H1 (cell line): ENCODE measurements around the gene MRPS34. TPM values are rescaled to one million over a fixed set of nuclear protein-coding genes. Genes with fewer than 3 reads are reported as not detected.

Experiments used
- CTCF ChIA-PET: fragments of 300-600 bp; sonication (Branson Sonifier 250); formaldehyde crosslinking; loops from one replicate; lab custom pipeline; 2021; ENCODE audit not compliant: partially characterized antibody; lab: Charles Lee
- POLR2A ChIA-PET: fragments of 300-600 bp; sonication (Branson Sonifier 250); formaldehyde crosslinking; loops from one replicate; lab custom pipeline; 2021; ENCODE audit warnings: inconsistent platforms; ENCODE audit not compliant: partially characterized antibody; lab: Charles Lee
- DNase-seq, 2 experiments: peaks; one replicate each; pipeline versions ENCODE4 v3.0.0 to v3.0.0-alpha.2; 2010 to 2022; ENCODE audit warnings: low spot score in 2 of 2, low read depth in 1 of 2, mixed read lengths in 1 of 2
- FAIRE-seq: peaks from 2 replicates; lab custom pipeline; 2011; peaks lifted over from hg19 to GRCh38; lab: Jason Lieb, UNC
- H2AFZ ChIP-seq: 2 replicates; pipeline ENCODE4 v1.8.1; 2012; ENCODE audit warnings: low read length, inconsistent platforms
- H2AK5ac ChIP-seq: 2 replicates; pipeline ENCODE4 v1.6.1; 2013; ENCODE audit warnings: low read depth, low read length
- H2BK120ac ChIP-seq: replicated peaks from 2 replicates; pipeline ENCODE3; 2013; ENCODE audit warnings: low read depth, low read length, inconsistent platforms
- H2BK12ac ChIP-seq: 2 replicates; pipeline ENCODE4 v1.6.1; 2013; ENCODE audit warnings: low read depth, low read length
- H2BK15ac ChIP-seq: 2 replicates; pipeline ENCODE4 v1.6.1; 2013; ENCODE audit warnings: low read length
- H2BK20ac ChIP-seq: 2 replicates; pipeline ENCODE4 v1.6.1; 2013; ENCODE audit warnings: low read length
- H2BK5ac ChIP-seq: 2 replicates; pipeline ENCODE4 v1.6.1; 2013; ENCODE audit warnings: low read depth, low read length
- H3K14ac ChIP-seq: 2 replicates; pipeline ENCODE4 v1.6.1; 2013; ENCODE audit warnings: inconsistent platforms; ENCODE audit not compliant: insufficient read length
- H3K18ac ChIP-seq: 2 replicates; pipeline ENCODE4 v1.6.1; 2013; ENCODE audit warnings: low read length; ENCODE audit errors: extremely low read depth
- H3K23ac ChIP-seq: 2 replicates; pipeline ENCODE4 v1.6.1; 2013; ENCODE audit warnings: inconsistent platforms; ENCODE audit not compliant: insufficient read length
- H3K23me2 ChIP-seq: 2 replicates; pipeline ENCODE4 v1.6.1; 2013; ENCODE audit warnings: low read depth, low read length
- H3K27ac ChIP-seq: 2 replicates; pipeline ENCODE4 v1.6.1; 2011; ENCODE audit warnings: low read depth, low read length, inconsistent platforms
- H3K27me3 ChIP-seq, 4 experiments: replicated peaks in 1 of 4; 1 replicate in 1 of 4; 2 replicates in 3 of 4; pipeline versions ENCODE4 v1.6.1 to v1.8.1; 2011 to 2013; ENCODE audit warnings: low read length in 3 of 4, mild to moderate bottlenecking in 3 of 4, inconsistent platforms in 2 of 4, mixed read lengths in 2 of 4, moderate library complexity in 1 of 4; ENCODE audit not compliant: control insufficient read depth in 3 of 4, insufficient read depth in 3 of 4; ENCODE audit errors: extremely low read depth in 1 of 4
- H3K36me3 ChIP-seq, 4 experiments: 2 replicates each; pipeline versions ENCODE4 v1.6.1 to v1.8.1; 2011 to 2013; ENCODE audit warnings: mild to moderate bottlenecking in 4 of 4, low read length in 3 of 4, moderate library complexity in 2 of 4, control low read depth in 1 of 4, inconsistent platforms in 1 of 4; ENCODE audit not compliant: insufficient read depth in 4 of 4, control insufficient read depth in 2 of 4
- H3K4ac ChIP-seq: replicated peaks from 2 replicates; pipeline ENCODE3; 2013; ENCODE audit warnings: low read length, low read depth, mixed read lengths, inconsistent platforms; ENCODE audit not compliant: insufficient read length
- H3K4me1 ChIP-seq, 4 experiments: replicated peaks in 1 of 4; 1 replicate in 1 of 4; 2 replicates in 3 of 4; pipeline versions ENCODE4 v1.6.1 to v1.8.1; 2011 to 2013; ENCODE audit warnings: low read length in 3 of 4, inconsistent platforms in 2 of 4, mixed read lengths in 1 of 4; ENCODE audit not compliant: insufficient read depth in 4 of 4, control insufficient read depth in 3 of 4
- H3K4me2 ChIP-seq, 2 experiments: 2 replicates each; pipeline versions ENCODE4 v1.6.1 to v1.8.1; 2011 to 2013; ENCODE audit warnings: low read depth in 2 of 2, low read length in 2 of 2, control low read depth in 1 of 2, inconsistent platforms in 1 of 2, mild to moderate bottlenecking in 1 of 2; ENCODE audit not compliant: insufficient read depth in 1 of 2
- H3K4me3 ChIP-seq, 4 experiments: fragments of 200-600, 300-600 bp in 1 of 4; sonication (generic), shearing (Covaris generic), sonication (Bioruptor Twin) in 1 of 4; 2 replicates each; pipeline versions ENCODE4 v1.5.1 to v1.8.1; 2011 to 2016; ENCODE audit warnings: low read length in 4 of 4, low read depth in 3 of 4, control low read depth in 2 of 4, inconsistent platforms in 2 of 4, mild to moderate bottlenecking in 2 of 4, mixed read lengths in 1 of 4, moderate library complexity in 1 of 4; ENCODE audit not compliant: insufficient read depth in 2 of 4; ENCODE audit errors: extremely low read depth in 1 of 4
- H3K56ac ChIP-seq: replicated peaks from 2 replicates; pipeline ENCODE3; 2013; ENCODE audit warnings: low read depth, mild to moderate bottlenecking, mixed read lengths, low read length, inconsistent platforms; ENCODE audit not compliant: insufficient read length
- H3K79me1 ChIP-seq: 2 replicates; pipeline ENCODE4 v1.6.1; 2013; ENCODE audit warnings: low read depth, low read length, control low read depth
- H3K79me2 ChIP-seq, 2 experiments: 2 replicates each; pipeline versions ENCODE4 v1.6.1 to v1.8.1; 2012 to 2013; ENCODE audit warnings: low read length in 2 of 2, mild to moderate bottlenecking in 2 of 2, inconsistent platforms in 1 of 2; ENCODE audit not compliant: insufficient read depth in 2 of 2, control insufficient read depth in 1 of 2
- H3K9ac ChIP-seq, 4 experiments: replicated peaks in 1 of 4; 1 replicate in 1 of 4; 2 replicates in 3 of 4; pipeline versions ENCODE4 v1.6.1 to v1.8.1; 2011 to 2013; ENCODE audit warnings: low read depth in 3 of 4, low read length in 3 of 4, control low read depth in 2 of 4, mild to moderate bottlenecking in 2 of 4, moderate library complexity in 2 of 4, inconsistent platforms in 1 of 4; ENCODE audit errors: extremely low read depth in 1 of 4
- H3K9me3 ChIP-seq, 2 experiments: 2 replicates each; pipeline versions ENCODE4 v1.6.1 to v1.8.1; 2012 to 2013; ENCODE audit warnings: mild to moderate bottlenecking in 2 of 2, moderate library complexity in 2 of 2, control low read depth in 1 of 2, inconsistent platforms in 1 of 2, low read depth in 1 of 2, low read length in 1 of 2, mixed read lengths in 1 of 2; ENCODE audit not compliant: insufficient read depth in 2 of 2
- H4K20me1 ChIP-seq, 2 experiments: replicated peaks in 1 of 2; 2 replicates each; pipeline versions ENCODE3 to v1.8.1; 2011 to 2013; ENCODE audit warnings: inconsistent platforms in 2 of 2, low read length in 2 of 2, mild to moderate bottlenecking in 1 of 2; ENCODE audit not compliant: insufficient read depth in 2 of 2, control insufficient read depth in 1 of 2
- H4K5ac ChIP-seq: 2 replicates; pipeline ENCODE4 v1.6.1; 2013; ENCODE audit warnings: low read length, low read depth, mixed read lengths, inconsistent platforms; ENCODE audit not compliant: insufficient read length
- H4K8ac ChIP-seq: 2 replicates; pipeline ENCODE4 v1.8.0; 2013; ENCODE audit warnings: mild to moderate bottlenecking, moderate library complexity, low read length, inconsistent platforms; ENCODE audit not compliant: insufficient read depth; ENCODE audit errors: extremely low read depth
- H4K91ac ChIP-seq: replicated peaks from 2 replicates; pipeline ENCODE3; 2013; ENCODE audit warnings: low read length, mixed read lengths, inconsistent platforms; ENCODE audit not compliant: insufficient read length
- ASH2L ChIP-seq: fragments of 200-600, 300-600 bp; sonication (generic); IDR thresholded peaks from one replicate; pipeline ENCODE4 v1.7.1; 2017; ENCODE audit warnings: low read length
- CBX8 ChIP-seq: fragments of 300-800, 300-1000 bp; sonication (generic); IDR thresholded peaks from 2 replicates; pipeline ENCODE4 v1.7.1; 2016; ENCODE audit warnings: low read depth, low read length, borderline replicate concordance
- GABPA ChIP-seq: IDR thresholded peaks from 2 replicates; pipeline ENCODE4 v1.6.1; 2011; ENCODE audit warnings: mild to moderate bottlenecking, low read length, moderate library complexity, borderline replicate concordance; ENCODE audit not compliant: insufficient read depth
- POLR2A ChIP-seq, 2 experiments: IDR thresholded peaks; 1 replicate in 1 of 2; 2 replicates in 1 of 2; pipeline ENCODE4 v1.6.1; 2011; ENCODE audit warnings: low read depth in 2 of 2, low read length in 2 of 2, mild to moderate bottlenecking in 2 of 2; ENCODE audit errors: control extremely low read depth in 1 of 2
- RBBP5 ChIP-seq: IDR thresholded peaks from 2 replicates; pipeline ENCODE4 v1.7.1; 2012; ENCODE audit warnings: low read depth, mild to moderate bottlenecking, inconsistent platforms, low read length, moderate library complexity, borderline replicate concordance
- SIX5 ChIP-seq: IDR thresholded peaks from 2 replicates; pipeline ENCODE4 v1.6.1; 2011; ENCODE audit warnings: mild to moderate bottlenecking, low read depth, low read length
- WGBS, 2 experiments: shearing (Covaris generic) in 1 of 2; methylation state at CpG; one replicate each; pipeline versions ENCODE4 v1.1.6 to v1.1.7; 2013 to 2015; ENCODE audit warnings: low lambda C conversion rate in 2 of 2, mixed read lengths in 2 of 2, inconsistent platforms in 1 of 2, low coverage in 1 of 2, missing lambda C conversion rate in 1 of 2; ENCODE audit not compliant: insufficient replicate concordance in 2 of 2, insufficient coverage in 1 of 2, insufficient read length in 1 of 2; ENCODE audit errors: extremely low coverage in 1 of 2, missing lambda C conversion rate in 1 of 2; 5-methylcytosine and 5-hydroxymethylcytosine counted together
- polyA plus RNA-seq, 7 experiments: library from polyadenylated mRNA; depleted of rRNA in 3 of 7; stranded (reverse) in 5 of 7; unstranded in 2 of 7; fragments of >200 nt in 5 of 7; fragments of 200-250 nt in 2 of 7; gene quantifications; 1 replicate in 5 of 7; 2 replicates in 1 of 7; 4 replicates in 1 of 7; pipeline versions ENCODE4 v1.2.1 to v1.2.3, GENCODE V29; 2011 to 2013; ENCODE audit warnings: missing spikeins in 2 of 7, mixed read lengths in 2 of 7
- total RNA-seq: library from RNA; stranded (reverse); fragmentation: NEBNext Ultra II Directional; extraction: Animal tissue kit (Norgen Biotek cat#: 25700); gene quantifications from 2 replicates; pipeline ENCODE4 v1.2.1, GENCODE V29; 2021

The MRPS34 gene
- total and polyA plus RNA-seq, 2 of the 8 experiments (the other 6 are each of a cell fraction or from before 2014, with no cell fraction given): 168 to 252 TPM

GRCh38 chr16:1759511-1759910 lies 13.4 kb downstream of the MRPS34 start:
- Histone ChIP-seq H3K27me3 (no peaks in the 10 kb centered on the region; a peak in 1 of 7 replicates), H3K79me2 (no peaks in the 10 kb centered on the region), H3K23me2 (no peaks in the 10 kb centered on the region; the same call in 1 of the 2 replicates), H2BK12ac (no peak overlapping the region), H3K4me3 (no peak overlapping the region), H3K79me1 (no peaks in the 10 kb centered on the region), H3K9me3 (no peaks in the 10 kb centered on the region; a peak in 1 of 4 replicates), H4K5ac (no peak overlapping the region), H3K27ac (no peak overlapping the region), H2BK120ac (no peak overlapping the region), H3K56ac (no peak overlapping the region), H4K8ac (no peak overlapping the region), H2BK15ac (no peak overlapping the region), H2BK5ac (no peak overlapping the region), H2AFZ (no peak overlapping the region), H2AK5ac (no peak overlapping the region), H3K18ac (no peak overlapping the region), H3K9ac (no peak overlapping the region), H2BK20ac (no peak overlapping the region), H3K4me1 (peaks cover 0 to 11% (median 6%) of the 10 kb centered on the region in 4 experiments; a peak in 5 of 7 replicates), H3K4ac (no peak overlapping the region), H4K20me1 (peaks cover 0 to 6% of the 10 kb centered on the region in 2 experiments), H3K23ac (no peak overlapping the region), H4K91ac (no peak overlapping the region), H3K4me2 (no peak overlapping the region), H3K36me3 (no peaks in the 10 kb centered on the region; a peak in 1 of 8 replicates), H3K14ac (no peak overlapping the region)
- ChIA-PET CTCF (interaction anchor here (0.9 to 1.7 kb wide), 6 partner anchors 11 to 267 kb away, joined by 3 to 9 read pairs (median 4); partner anchors contain the start of genes MAPK8IP3 and TELO2), POLR2A (interaction anchor here (1.0 to 3.4 kb wide), 4 partner anchors 9 to 48 kb away, joined by 3 to 29 read pairs (median 3); partner anchors contain the start of genes EME2, MRPS34 and NME3)
- WGBS, 2 experiments: 91% methylated on average over 20 of the region's 21 CpGs; no CpG with 5 or more reads in 1 of the 2 experiments
- TF ChIP-seq GABPA (no peak), POLR2A (IDR thresholded peaks at IDR 0.05; ENCODE audit: control extremely low read depth in 1 of 2, low read depth in 2 of 2, low read length in 2 of 2) (no peak), ASH2L (no peak), CBX8 (no peak), RBBP5 (no peak), SIX5 (no peak)
- DNase-seq: no peak
- FAIRE-seq: no peak
